ENCODE results near the gene PSD4.
"Not testable (repeated sequence)": the region's sequence is repeated elsewhere in the genome, so short reads cannot be mapped to it uniquely, and the experiment has no call there.

Gene PSD4

DNA sequence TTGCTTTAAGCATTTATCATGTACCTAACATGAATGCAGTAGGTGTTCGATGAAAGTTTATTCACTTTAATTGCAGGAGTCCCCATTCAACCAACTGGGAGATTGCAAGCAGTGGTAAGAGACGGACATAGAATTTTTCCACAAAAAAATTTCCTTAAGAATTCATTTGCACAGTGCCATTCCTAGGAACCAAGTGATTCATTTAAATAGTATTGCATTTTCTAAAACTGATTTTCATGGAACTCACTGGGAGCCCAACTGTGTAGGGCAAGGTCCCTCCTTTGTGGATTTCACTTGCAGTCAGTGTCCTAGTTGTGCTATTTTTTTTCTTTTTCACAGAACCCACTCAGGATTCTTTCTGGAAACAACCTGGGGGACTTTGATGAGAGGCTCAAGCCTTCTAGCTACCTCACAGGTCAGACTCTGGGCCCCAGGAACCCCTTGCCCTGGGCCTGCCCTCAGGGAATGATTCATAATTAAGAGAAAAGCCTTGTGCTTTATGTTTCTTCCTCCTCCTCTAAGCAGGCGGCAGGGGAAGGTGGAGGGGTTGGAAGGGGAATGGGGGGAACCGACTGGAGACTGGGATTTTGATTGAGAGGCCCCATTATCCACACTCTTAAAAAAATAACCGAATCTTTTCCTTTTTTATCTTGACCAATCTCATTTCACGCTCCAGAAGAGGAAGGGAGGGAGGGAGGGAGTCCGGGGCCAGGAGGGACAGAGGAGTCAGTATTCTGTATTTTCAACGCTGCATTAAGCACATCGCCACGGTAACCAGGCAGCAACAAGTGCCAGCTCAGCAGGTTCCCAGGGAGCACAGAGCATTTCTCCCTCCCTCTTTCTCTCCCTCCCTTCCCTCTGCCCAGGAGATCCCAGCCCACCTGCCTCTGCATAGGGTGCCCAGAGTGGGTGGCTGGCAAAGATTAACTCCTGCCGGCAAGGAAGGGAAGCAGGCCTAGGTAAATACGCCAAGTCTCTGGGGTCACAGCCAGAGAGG, 51.8 kb downstream of the PSD4 start:
- DNase-seq = no peak

DNA sequence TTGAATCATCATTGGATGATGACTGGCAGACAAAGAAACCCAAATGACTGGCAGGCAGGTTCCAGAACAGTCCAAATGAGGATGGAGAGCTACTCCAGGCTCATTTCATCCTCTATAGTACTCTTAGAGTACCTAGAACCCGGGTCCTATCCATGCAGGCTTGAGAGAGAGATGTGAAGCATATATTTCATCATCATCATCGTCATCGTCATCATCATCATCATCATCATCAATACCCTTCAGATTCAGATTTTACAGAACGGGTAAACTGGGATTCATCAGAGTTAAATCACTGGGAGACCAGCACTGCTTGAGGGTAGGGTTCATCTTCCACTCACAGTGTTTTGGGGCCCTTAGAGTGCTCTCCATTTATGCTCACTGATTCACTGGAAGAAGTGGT, 52.7 kb downstream of the PSD4 start:
- DNase-seq = no peak

DNA sequence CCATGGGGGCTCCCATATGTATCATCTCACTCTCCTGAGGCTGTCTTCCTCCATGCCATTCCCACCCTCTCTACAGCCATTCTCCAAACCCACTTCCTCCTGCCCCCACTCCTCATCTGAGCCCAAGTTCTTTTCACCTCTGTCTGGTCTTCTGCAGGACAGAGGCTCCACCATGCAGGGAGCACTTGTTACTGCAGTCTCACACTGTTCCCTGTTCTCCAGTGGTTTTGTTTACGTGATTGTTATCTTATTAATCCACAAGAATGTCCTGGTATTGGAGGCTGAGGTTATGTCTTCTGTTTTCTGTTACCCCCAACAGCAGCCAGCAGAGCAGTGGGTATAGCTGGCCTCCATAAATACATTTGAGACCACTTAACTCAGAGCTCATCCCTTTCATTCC, 53.5 kb downstream of the PSD4 start:
- no peak for DNase-seq

DNA sequence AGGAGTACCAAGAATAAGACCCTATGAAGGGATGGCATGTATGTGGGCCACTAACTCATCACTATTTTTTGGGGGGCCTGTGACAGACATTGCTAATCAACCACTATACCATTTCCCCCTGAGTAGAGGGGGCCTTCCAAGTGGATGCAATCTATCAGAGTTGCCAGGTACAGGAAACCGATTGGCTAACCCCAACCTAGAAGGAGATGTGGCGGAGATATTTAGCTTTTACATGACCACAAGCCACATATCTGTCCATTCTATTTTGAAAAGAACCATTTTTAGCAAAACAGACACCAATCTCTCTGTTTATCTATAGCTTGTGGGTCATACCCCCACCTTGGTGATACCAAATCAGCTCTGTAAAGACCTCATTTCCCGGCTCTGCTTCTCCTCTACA, 53.9 kb downstream of the PSD4 start:
- DNase-seq = no peak

DNA sequence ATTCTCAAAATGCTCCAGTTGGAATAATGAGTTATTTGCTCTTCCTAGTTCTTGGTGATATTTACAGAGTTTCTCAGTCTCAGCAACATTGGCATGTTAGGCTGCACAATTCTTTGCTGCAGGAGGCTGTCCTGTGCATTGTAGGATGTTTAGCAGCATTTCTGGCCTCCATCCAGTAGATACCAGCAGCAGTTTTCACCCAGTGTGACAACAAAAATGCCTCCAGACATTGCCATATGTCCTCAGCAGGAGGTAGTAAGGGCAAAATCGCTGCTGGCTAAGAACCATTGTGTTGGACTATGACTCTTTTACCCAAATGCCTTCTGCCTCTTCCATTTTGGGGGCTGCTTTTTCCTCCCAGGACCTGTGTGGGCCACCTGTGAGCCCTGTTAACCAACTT, 54.6 kb downstream of the PSD4 start:
- no peak for DNase-seq

DNA sequence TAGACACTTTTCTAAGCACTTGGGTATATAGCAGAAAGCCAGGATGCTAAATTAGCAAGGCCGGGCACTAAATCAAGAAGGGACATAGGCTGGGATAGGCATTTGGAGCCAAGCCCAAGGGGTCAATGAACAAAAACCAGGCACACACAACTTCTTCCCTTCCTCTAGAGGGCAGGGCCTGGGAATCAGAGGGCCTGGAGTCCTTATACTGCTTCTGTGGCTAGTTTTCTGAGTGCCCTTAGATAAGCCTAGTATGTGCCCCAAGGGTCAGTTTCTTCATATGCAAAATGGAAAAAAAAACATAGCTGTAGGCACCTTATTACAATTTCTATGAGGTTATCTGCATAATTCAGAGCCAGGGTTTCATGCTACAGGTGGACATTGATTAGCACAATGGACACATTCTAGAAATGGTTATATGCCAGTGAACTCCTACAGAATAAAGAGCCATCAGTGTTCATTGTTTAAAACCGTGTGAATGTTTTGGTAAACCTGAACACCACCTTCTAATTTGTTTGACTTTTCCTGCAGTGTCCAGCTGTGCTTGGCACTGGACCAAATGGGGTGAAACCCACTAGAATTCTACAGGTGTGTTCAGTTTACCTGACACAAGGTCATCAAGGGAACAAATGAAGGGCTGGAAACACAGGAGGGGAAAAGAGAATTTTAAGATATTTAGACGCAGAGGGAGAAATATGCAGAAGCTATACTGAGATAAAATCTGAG, 55.4 kb downstream of the PSD4 start:
- no peak for DNase-seq

DNA sequence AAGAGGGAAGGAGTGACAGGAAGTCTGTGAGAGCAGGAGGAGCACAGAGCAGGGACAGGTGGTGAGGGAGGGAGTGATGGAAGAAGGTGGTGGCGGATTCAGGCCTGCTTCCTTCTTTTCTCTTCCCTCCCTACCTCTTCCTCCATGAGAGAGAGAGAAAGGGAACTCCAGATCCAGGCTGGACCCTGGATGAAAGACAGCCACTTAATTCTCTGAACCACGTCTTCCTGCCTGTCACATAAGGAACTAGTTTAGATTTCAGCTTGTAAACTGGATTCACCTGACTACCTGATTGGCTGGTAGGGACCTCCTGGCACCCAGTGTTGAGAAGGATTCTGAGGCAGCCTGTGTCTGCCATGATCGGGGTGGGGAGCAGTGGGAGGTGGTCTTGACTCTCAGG, 56.0 kb downstream of the PSD4 start:
- no peak for DNase-seq

DNA sequence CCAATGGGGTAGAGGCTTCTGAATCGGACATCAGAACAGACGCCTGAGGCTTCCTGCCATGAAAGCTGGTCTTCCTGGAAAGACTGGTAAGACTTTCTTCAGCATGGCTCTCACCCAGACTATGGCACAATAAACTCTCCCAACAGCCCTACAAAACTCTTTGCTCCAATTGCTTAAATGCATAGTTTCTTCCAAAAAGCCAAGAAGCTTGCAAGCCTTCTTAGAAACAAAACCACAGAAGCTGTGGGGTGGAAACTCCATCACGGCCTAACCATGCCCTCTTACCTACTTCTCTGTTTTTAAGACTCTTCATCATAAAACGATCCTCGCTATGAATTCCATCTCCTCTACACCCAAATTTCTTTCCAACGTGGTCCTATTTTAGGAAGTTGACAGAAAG, 56.8 kb downstream of the PSD4 start:
- no peak for DNase-seq

DNA sequence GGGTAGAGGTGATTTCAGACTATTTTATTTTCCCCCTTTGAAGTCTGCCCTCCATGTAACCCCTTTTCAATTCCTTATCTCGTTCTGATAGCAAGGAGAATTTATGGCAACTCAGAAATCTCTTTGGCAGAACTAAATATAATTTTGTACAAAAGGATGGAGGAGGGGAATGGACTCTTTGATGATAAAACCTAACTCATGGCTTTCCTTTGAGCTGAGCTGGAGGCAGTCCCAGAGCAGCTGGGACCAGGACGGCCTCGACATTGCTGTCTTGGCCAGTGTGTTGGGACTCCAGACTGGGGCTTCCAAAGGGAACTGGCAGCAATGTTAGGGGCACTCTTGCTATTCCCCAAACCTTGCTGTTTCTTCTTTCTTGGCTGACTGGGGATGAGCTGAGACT, 57.3 kb downstream of the PSD4 start:
- no peak for DNase-seq

DNA sequence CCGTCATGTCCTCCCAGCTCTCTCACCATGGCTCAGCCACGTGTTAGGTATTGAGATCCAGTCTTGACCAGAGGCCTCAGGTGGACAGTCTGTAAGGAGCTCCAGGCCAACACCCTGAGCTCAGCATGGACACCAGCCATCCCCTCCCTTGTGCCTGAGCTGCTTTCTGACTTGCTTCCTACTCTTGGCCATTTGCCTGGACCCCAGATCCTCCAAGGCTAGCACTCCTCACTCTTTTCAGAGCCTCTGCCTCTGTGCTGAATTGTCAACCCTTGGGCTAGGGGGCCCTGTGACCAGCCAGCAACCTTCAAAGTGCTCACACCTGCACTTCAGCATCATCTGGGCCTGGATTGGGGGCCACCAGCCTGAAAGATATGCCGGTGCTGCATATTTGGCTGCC, 58.4 kb downstream of the PSD4 start:
- no peak for DNase-seq

DNA sequence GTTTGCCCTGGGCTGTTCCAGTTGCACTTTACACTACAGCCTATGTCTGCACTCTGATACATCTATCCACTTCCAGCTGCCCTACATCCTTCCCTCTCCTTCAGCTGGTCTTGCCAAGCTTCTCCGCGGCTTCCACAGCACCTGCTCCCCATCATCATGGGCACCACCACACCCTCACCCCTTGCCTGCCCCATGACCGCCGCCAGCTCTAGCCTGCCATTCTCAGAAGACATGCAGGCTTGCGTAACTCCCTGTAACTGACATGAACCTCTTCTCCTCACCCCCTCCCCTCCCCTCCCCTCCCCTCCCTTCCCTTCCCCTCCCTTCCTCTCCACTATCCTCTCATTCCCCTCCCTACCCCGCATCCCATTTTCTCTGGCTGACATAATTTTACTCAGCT, 59.0 kb downstream of the PSD4 start:
- no peak for DNase-seq

DNA sequence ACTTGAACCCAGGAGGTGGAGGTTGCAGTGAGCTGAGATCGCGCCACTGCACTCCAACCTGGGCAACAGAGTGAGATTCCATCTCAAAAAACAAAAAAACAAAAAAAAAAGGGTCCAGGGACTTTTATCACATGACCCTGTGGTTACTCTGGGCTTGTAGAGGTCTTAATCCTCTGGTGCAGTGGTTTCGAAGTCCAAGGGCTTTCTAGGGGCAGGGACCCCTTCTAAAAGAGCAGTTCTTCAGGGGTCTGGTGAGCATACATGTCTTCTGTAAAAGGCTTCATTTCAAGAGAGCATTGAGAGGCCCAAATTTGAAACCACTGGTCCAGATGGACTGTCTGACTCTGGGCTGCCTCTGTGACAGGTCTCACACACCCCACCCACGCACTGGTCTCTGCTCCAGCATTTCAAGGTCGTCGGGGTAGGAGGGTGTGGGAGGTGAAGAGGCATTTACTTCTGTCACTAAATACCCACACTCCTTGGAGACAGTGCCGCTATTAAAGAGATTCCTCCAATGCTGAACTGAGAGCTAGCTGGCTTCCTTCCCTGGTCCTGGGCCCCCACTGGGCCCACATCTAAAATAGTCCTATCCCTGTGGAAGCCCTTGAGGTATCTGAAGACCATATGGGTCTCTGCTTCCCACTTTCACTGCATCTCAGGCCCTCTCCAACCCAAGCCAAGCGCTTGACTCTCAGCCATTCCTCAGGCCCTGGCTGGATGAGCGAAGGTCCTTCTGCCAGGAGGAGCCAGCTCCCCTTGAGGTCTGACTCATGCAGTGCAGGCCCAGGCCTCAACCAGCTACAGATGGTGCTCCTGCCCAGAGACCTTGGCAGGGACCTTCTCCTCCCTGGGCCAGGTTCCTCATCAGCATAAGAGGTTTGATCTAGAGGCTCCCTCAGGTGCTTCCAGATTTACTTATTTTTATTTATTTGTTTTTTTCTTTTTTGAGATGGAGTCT, 60.1 kb downstream of the PSD4 start:
- DNase-seq = no peak

DNA sequence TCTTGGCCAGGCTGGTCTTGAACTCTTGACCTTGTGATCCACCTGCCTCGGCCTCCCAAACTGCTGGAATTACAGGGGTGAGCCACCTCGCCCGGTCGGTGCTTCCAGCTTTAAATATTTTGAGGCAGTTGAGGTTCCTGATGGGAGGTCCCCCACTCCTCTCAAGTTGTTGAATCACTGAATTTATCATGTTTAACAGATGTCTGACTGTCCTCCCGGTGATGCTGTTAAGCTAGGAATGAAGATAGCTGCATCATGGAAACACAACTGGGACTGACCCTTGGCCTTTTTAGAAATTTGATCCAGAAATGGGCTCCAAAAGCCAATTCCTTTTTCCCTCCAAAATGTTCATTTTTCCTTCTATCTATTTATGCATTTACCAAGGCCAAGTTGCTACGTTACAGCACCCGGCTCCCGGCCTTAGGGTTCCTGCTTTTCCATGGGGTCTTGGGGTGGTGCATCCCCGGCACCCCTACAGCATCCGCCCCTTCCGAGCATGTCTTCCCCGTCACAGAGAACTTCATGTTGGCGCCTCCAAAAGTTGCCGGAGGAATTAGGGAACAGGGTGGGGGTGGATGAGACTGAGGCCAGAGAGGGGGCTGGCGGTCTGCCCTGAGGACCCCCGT, 61.1 kb downstream of the PSD4 start:
- DNase-seq = no peak

DNA sequence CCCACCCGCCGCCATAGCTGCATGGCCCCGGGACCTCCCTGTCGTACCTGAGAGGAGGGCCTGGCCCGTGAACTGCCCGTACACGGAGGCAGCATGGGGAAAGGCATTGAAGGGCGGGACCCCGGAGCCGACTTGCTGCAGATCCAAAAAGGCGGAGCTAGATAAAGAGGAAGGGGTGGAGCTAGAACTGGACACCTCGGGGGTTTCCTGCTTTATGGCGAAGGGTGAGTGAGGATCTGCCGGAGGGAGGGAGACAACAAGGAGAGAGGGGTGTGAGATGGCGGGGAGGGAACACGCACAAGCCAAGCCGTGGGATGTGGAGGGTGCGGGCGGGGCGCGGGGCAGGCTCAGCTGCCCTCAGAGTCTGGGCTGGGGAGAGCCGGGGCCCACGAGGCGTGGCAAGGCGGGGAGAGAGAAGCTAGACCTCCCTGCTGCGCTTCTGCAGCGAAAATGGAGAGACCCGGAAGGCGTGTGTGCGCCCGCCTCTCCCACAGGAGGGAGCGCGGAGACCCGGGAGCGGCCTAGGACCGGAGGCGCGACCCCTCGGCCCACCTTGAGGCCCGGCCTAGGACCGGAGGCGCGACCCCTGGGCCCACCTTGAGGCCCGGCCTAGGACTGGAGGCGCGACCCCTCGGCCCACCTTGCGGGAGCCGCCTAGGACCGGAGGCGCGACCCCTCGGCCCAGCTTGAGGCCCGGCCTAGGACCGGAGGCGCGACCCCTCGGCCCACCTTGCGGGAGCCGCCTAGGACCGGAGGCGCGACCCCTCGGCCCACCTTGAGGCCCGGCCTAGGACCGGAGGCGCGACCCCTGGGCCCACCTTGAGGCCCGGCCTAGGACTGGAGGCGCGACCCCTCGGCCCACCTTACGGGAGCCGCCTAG, 61.8 kb downstream of the PSD4 start:
- not testable (repeated sequence) for DNase-seq

DNA sequence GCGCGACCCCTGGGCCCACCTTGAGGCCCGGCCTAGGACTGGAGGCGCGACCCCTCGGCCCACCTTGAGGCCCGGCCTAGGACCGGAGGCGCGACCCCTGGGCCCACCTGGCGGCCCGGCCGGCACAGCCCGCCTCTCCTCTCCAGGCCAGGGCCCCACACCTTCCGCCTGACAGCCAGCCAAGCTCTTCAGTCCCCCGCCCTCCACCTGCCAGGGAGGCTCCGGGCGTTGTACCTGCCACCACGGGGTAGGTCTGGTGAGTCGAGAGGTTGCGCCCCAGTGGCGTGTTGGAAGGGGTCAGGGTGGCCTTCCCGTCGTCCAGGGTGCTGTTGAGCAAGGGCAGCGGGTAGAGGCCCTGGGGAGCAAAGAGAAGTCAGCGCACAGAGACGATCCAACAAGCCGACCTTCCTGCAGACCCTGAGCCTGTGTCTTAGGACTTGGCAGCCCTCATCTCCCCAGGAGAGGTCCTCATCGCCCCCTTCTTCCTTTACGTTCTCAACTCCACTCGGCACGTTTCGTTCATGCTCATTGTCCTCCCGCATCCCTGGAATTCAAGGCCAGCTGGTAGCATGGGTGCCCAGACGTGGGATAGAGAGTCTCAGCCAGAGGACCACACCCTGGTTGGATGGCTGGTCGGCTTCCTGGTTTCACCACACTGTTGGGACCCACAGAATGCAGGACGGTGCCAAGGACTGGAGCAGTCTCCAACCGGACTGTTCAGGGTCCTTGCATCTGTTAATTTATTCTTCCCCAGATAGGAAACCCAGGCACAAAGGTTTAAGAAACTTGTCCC, 62.8 kb downstream of the PSD4 start:
- DNase-seq = no peak

DNA sequence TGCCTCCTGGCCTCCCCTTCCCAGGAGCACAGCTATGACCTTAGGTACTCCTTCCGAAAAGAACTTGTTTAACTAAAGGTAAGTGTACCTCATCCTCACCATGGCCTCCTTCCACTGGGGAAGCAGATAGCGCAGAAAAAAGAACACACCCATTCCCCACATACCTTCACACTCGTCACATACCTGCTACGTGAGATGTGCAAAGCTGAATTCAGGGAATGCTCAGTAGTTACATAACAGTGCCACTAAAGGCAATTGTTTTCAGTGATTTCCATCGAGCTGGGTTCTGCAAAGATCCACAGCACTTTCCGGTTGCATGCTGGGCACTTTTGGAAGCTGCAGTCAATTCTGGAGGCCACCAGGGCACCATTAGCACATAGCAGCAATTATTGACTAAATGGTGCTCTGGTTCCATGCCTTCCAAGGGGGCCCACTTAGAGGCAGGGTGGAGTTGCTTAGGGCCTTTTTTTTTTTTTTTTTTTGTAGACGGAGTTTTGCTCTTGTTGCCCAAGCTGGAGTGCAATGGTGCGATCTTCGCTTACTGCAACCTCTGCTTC, 63.9 kb downstream of the PSD4 start:
- no peak for DNase-seq

DNA sequence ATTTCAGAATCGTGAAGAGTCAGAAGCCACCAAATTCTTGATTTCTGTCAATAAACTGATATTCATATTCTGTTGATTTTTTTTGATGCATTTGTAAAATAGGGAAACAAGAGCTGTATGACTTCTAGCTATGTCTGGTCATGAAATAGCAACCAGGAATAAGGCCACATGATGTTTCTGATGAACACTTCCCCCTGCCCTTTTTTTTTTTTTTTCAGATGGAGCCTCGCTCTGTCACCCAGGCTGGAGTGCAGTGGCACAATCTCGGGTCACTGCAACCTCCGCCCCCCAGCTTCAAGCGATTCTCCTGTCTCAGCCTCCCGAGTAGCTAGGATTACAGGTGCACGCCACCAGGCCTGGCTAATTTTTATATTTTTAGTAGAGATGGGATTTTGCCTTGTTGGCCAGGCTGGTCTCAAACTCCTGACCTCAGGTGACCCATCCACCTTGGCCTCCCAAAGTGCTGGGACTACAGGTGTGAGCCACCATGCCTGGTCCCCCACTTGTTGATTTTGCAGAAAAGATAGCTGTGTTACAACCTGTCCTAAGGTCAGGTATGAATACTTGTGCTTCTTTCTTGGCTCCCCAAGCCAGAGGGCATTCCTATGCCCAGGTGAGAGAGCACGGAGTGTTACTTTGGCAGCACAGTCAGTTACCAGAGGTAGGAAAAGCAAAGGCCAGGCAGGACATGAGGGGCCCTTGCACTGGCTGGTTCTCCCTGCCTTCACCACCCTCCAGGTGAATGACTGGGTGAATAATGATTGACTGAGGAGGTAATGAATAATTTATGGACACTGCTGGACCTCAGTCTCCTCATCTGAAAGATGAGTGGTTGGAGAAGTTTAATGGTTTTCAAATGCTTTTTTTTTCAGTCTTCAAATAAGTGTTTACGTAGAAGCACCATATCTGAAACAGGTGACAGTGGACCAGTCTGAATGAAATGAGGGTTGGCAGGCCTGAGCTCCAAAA, 65.4 kb downstream of the PSD4 start:
- DNase-seq = no peak

DNA sequence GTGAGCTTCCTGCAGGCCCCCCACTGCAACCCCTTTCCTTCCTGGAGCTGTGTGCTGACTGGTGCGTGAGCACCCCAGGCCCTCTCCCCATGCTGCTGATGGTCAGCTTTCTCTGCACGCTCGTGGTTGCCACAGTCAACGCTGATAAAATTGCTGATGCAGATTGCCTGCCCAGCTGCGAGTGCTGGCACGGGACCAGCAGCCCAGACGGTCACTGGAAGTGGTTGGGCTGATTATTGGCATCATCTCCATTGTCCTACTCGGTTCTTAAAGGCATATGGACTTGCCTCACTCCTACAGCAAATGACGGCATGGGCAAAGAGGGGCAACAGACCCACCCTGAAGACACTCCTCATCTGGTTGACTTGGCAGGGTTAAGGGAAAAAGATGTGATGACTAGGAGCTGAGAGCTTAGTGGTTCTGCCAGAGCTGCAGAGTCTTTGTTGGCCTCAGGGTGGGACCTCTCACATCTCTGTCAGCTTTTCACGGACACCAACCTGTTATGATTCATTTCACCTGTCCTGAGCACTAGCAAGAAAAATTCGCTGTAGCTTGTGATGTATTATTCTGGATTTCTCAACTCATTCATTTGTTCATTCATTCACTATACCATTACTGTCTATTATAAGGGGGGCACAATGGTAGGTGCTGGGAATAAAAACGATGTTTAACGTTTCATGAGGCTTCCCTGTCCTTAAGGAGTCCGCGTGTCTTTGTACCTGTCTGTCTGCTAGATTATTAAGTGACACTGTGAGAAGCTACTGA, 66.6 kb downstream of the PSD4 start:
- DNase-seq = no peak
